SK-N-MC (cell line): Measurements from ENCODE around the gene TIMM17A.

Experiments
- EZH2 ChIP-seq: fragments of 200-600 bp; sonication (generic); IDR thresholded peaks from one replicate; pipeline ENCODE4 v1.6.1; 2017; ENCODE audit warnings: antibody characterized with exemption
- FOXP2 ChIP-seq: optimal IDR thresholded peaks from 2 replicates; pipeline ENCODE3; 2011; ENCODE audit warnings: mild to moderate bottlenecking, moderate library complexity; ENCODE audit not compliant: insufficient read depth; ENCODE audit errors: extremely low read length, control extremely low read depth
- POLR2AphosphoS5 ChIP-seq: IDR thresholded peaks from 2 replicates; pipeline ENCODE4 v1.6.1; 2012; ENCODE audit warnings: mild to moderate bottlenecking, low read depth, low read length, borderline replicate concordance

GRCh38 chr1:202016811-202017748 is 61.8 kb downstream of the TIMM17A start:
- TF ChIP-seq POLR2AphosphoS5 (no peak), EZH2 (no peak), FOXP2 (no peak)
